H4 (cell line): ENCODE data around the gene CTPS1. TPM values are rescaled to one million over a fixed set of nuclear protein-coding genes. Genes with fewer than 3 reads are reported as not detected.

Experiments used
- DNase-seq: peaks from one replicate; pipeline ENCODE4 v3.0.0-alpha.2; 2015; ENCODE audit warnings: low spot score
- total RNA-seq: library from RNA; depleted of rRNA; stranded (reverse); fragments of >200 nt; shearing (Covaris generic); gene quantifications from 2 replicates; pipeline ENCODE4 v1.2.3, GENCODE V29; 2014

Gene CTPS1
- total RNA-seq, 1 experiment from 2014 or later: 38.7 TPM

GRCh38 chr1:41023279-41023990 is 43.9 kb downstream of the CTPS1 start:
- DNase-seq: no peak

DNA sequence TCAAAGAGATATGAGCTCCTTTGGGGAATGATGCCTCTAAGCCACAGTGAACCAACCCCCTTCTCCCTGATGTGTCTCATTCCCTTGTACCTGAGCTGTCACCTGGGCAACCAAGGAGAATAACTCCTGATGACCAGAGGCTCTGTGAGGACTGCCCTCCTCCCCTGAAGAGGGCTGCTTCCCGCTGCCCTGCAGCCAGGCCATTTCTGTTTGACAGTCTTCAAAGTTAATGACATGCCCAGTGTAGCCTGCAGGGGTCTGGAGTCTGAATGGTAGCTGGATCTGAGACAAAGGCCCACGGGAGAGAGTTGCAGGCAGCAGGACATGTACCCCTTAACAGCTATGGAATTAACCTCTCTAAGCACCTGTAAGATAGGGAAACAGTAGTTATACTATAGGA is 45.5 kb downstream of the CTPS1 start:
- no peak for DNase-seq

GRCh38 chr1:41025979-41026819 is 46.7 kb downstream of the CTPS1 start:
- no peak for DNase-seq

DNA sequence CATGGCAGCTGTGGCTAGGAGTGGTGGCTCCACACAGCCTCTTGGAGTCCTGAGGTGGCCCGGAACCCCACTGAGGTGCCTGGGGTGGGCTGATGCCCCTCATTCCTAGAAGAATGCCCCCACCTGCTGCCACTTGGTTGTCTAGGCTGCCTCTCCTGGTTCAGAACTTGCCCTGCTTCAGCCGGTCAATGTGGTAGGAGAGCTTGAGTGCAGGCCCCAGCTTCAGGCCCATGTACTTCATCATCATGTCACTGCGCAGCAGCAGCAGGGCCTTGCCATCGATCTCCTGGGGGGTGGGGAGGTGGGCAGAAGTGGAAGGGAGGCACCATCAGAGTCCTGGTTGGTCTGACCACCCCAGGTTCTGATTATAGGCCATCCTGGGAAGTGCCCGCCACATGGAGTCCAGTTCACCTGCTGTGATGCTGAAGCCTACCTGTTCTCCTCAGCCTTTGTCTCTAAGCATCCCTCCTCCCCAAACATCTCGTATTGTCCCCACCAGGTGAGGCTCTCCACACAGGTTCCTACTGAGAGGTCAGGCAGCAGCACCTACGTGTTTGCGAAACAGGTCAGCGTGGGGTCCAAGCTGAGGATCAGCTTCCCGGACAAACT is 48.6 kb downstream of the CTPS1 start:
- no peak for DNase-seq

- no peak for DNase-seq
These were observed 51.5 kb downstream of the CTPS1 start for GRCh38 chr1:41030872-41031616.

DNA sequence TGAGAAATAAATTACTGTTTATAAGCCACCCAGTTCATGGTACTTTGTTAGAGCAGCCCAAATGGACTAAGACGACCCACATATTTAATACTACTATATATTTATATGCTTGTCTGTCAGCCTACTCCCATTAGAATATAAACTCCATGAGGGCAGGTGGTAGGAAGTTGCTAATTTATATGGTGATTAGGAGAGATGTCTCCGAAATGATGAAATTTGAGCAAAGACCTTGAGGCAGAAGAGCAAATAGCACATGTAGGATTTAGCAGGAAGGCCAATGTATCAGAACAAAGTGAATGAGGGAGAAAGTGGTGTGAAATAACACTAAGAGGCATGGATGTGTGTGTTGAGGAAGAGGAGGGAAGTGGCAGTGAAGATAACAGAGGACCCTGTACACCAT is 52.7 kb downstream of the CTPS1 start:
- DNase-seq: no peak

- DNase-seq: no peak
These were observed 53.8 kb downstream of the CTPS1 start for GRCh38 chr1:41033272-41033671.

DNA sequence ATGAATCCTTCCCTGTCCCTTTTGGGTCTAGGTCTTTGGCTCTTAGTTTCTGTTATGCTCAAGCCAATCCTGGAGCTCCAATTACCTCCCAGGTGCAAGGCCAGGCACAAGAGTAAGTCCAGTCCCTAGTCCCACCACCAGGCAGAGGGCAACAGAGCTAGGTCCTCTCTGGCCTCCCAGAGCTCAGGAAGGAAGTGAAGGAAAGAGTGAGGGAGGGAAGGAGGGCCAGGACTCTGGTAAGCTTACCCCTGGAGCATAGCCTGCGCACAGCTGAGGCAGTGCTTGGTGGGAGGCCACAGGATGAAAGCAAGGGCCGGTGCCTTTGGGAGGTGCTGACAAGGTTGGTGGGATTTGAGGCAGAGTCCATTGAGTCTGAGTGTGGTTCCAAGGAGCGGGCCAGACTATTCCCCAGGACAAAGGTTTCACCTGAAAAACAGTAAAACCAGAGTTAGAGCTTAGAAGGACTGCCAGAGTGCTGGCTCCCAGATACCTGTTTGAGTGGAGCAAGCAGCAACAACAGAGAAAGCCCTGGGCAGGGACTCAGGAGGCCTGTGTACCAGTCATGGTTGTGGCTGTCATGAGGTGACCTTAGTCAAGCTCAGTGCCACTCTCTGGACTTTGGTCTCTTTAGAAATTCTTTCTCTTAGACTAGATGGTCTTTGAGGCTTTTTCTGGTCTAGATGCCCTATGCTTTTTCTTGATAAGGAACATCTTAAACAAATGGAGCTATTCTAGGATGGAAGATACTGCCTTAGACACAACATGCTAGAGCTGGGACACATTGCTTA is 57.8 kb downstream of the CTPS1 start:
- no peak for DNase-seq

GRCh38 chr1:41038110-41038509 is 58.6 kb downstream of the CTPS1 start:
- no peak for DNase-seq

GRCh38 chr1:41041614-41042270 is 62.2 kb downstream of the CTPS1 start:
- DNase-seq: no peak

DNA sequence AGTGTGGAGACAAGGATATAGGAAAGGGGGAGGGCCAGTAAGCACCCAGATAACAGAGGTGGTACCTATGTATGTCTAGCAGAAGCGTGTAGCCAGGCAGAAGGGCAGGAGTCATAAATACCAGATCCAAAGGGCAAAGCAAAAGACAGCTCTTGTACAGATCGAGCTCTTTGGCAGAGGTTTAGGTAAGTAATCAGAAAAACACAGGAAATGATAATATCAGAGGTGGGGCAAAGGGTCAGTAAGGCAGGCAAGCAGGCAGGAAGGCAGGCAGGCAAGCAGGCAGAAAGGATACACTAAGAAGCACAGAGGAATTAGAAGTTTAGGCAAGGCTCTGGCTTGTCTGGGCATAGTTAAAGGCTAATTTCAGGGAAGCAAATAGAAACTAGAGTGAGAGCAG is 64.7 kb downstream of the CTPS1 start:
- no peak for DNase-seq

- DNase-seq: no peak
These were observed 66.2 kb downstream of the CTPS1 start for GRCh38 chr1:41045740-41046139.

DNA sequence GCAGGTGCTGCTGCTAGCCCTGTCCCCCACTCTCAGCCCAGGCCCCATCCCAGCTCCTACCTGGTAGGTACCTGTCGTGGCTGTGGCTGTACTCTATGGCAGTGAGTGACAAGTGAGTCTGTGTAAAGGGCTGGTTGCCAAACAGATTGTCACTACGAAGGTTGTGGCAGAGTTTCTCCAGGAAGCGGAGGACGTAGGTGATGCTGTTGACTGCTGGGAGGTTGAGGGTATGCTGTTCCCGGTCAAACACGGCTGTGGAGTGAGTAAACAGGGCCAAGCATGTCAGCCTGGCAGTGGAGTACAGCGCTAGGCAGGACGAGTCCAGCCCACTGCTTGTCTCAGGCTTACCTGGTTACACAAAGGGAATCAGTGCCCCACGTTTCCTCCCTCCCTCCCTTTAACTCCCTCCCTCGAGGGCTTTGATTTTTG is 66.9 kb downstream of the CTPS1 start:
- no peak for DNase-seq

DNA sequence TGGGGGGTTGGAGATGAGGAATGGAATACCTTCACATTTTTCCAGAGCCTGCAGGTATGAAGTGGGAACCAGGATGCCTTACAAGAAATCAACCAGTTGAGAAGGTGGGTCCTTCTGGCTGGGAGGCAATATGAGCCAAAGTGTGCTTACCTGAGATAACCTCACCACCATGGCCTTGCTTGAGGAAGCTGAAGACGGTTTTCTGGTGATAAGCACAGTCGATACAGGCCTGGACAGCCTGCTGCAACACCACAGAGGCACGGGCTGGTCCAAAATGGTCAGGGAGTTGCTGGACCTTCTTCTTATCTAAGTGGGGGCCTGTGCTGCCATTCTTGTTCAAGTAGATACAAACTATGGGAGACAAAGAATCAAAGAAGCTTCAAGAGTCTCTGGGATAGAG is 69.0 kb downstream of the CTPS1 start:
- no peak for DNase-seq

GRCh38 chr1:41051022-41051421 is 71.5 kb downstream of the CTPS1 start:
- no peak for DNase-seq

- DNase-seq: no peak
These were observed 73.8 kb downstream of the CTPS1 start for GRCh38 chr1:41053316-41053715.

GRCh38 chr1:41056907-41057306 is 77.4 kb downstream of the CTPS1 start:
- no peak for DNase-seq
